ENCODE data around the gene TSPAN18.

- TF ChIP-seq EP300 (IDR thresholded peaks at IDR 0.05) (no peak), CTCF (IDR thresholded peaks at IDR 0.05) (no peak)
Observed at GRCh38 chr11:44938066-44938691, 211.4 kb downstream of the TSPAN18 start.
